GM21423 (cell line): ENCODE data around the gene PDPK1.
"Not testable (repeated sequence)": the region's sequence is repeated elsewhere in the genome, so short reads cannot be mapped to it uniquely, and the experiment has no call there.

ENCODE experiments used
- ATAC-seq: cut with Tn5 transposase; IDR thresholded peaks from one replicate; pipeline ENCODE4 v1.9.1; 2021; ENCODE audit warnings: mild to moderate bottlenecking, moderate library complexity; ENCODE audit not compliant: unreplicated experiment

The PDPK1 gene

GRCh38 chr16:2539845-2540458 lies 2.1 kb downstream of the PDPK1 start:
- ATAC-seq: not testable (repeated sequence)

DNA sequence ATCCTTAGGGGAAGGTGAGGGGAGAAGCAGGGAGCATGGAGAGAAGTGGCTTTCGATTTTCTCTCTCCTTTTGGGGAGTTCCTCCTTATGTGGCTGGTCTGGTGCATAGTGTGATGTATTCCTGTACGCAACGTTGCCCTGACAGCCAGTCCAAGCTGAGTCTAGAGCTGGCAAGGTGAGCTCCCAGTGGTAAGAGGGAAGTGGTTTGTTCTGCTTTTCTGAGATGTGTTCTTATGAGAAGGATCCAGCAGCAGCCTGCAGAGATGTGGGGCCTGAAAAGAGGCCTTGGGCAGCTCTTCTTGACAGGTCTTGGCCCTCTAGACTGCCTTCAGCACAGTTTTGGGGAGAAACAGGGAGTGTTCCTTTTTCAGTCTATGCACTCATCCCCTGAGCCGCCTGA lies 3.1 kb downstream of the PDPK1 start:
- ATAC-seq: not testable (repeated sequence)

- not testable (repeated sequence) for ATAC-seq
Measured at GRCh38 chr16:2541409-2541808, 3.6 kb downstream of the PDPK1 start.

- not testable (repeated sequence) for ATAC-seq
Measured at GRCh38 chr16:2543771-2544170, 6.0 kb downstream of the PDPK1 start.

GRCh38 chr16:2550283-2550878 lies 12.6 kb downstream of the PDPK1 start:
- not testable (repeated sequence) for ATAC-seq

GRCh38 chr16:2551420-2551889 lies 13.6 kb downstream of the PDPK1 start:
- not testable (repeated sequence) for ATAC-seq

DNA sequence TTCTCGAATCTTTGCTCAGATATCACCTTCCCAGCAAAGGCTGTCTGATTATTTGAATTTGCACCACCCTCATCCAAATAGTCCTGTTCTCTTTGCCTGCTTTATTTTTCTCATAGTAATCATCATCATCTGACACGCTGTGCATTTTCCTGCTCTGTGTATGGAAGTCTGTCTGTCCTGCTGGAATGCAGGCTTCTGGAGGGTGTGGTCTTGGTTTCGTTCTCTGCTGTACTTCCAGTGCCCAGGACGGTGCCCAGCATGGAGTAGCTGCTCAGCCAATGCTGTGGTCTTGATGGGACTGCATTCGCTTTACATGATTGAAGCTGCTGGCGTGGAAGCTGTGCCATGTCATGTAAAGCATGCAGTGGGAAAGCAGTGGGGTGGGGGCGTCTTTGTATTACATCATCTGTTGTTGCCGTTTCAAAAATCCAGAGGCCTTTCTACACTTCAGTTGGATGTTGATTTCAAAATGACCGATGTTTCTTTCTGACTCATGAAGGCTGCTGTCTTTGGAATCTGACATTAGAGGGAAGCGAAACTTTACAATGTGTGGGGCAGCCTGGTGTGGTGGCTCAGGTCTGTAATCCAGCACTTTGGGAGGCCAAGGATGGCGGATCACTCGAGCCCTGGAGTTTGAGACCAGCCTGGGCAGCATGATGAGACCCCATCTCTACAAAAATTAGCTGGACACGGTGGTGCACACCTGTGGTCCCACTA lies 17.0 kb downstream of the PDPK1 start:
- ATAC-seq: not testable (repeated sequence)

DNA sequence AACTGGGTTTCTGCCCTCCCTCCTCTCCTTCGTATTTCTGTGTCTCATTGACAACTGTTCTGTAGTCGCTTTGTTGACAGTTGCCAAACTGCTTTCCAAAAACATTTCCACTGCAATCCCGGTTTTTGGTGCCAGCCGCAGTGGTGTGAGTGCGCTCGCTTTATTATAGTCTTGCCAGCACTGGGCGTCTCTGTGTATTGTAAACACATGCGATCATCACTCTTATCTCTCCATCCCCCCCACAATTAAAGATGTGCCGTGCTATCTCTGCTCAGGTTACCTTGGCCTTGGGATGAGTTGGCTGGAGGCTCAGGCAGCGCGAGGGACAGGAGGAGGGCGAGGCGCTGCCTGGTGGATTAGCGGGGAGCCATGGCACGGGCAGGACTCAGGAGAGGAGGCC lies 19.3 kb downstream of the PDPK1 start:
- ATAC-seq: not testable (repeated sequence)

DNA sequence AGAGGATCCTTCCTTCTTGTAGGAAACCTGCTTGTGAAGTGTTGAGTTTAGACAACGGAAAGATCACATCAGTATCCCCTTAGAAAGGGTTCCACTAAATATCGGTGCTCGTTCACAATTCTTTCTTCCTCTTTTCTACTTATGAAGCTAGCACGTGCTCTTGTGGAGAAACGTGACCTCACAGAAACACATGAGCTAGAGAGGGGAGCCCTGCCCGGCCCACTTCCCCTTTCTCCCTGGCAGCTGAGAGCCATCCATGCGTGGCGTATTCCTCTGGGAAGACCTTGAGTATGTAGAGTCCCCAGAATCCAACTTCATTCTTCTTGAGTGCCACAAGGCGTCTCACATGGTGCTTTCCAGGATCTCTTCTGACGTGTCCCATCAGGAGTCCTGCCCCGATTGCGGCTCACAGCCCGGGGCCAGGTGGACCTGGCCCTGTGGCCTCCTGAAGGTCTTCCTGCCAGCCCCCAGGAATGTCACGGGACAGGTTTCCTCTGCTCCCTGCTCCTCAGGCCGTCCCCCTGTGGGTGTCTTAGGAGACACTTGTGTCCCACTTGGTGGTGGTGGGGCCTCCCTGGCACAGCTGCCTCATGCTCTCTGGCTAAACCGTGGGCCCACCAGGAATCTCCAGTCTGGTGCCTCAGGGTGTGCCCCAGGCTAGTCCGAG lies 22.4 kb downstream of the PDPK1 start:
- ATAC-seq: peak; percentile 81

- peak; percentile 46 for ATAC-seq
Measured at GRCh38 chr16:2560798-2561133, 22.9 kb downstream of the PDPK1 start.

DNA sequence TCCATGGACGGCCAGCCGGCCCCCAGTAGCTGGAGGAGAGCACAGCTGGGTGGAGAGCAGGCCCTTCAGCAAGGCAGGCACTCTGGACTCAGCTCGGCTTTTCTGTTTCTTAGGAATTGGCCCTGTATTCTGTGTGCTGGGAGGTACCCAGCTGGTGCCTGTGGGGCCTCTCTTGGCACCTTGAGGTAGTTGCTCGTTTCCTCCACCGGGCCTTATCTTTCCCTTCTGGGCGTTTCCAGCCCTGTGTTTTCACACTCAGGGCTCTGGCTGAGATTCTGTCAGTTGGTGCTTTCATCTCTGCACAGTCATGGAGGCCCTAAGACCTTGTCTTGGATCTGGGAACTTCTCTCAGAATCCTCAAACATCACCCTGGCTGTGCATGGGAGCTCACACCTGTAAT lies 29.7 kb downstream of the PDPK1 start:
- ATAC-seq: not testable (repeated sequence)

DNA sequence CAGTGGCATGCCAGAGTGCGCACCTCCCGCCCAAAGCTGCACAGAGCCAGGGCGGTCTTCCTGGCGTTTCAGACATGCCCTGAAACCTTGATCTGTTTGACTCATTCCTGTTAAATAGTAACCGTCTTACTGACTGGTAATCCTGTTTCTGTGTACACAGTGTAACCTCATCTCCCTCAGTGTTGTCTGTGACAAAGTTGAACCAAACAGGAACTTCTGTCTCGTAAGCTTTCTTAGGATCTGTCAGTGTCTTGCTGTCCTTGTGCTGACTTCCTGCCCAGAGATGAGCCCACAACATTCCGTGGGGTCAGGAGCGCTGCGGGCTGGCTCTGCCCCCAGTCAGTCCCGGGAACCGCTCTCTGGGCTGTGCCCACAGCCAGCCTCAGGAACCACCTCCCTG lies 30.8 kb downstream of the PDPK1 start:
- ATAC-seq: peak; percentile 54

GRCh38 chr16:2572704-2573103 lies 34.9 kb downstream of the PDPK1 start:
- ATAC-seq: not testable (repeated sequence)

DNA sequence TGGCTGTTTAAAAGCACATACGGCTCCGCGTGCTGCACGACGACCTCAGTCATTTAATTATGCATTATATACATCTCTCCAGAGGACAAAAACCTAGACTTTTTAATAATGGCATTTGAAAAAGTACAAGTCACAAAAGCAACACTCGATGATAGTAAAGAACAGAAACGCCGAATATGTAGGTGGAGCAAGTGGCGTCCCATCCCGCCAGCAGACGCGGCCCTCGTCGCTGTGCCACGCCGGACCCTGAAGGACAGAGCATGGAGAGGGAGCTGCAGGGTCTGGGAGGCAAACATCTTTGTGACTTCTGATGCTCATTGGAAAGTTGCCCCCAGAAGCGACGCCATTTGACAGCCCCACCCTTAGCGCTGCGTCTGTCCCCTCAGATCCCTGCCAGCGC lies 38.0 kb downstream of the PDPK1 start:
- not testable (repeated sequence) for ATAC-seq

GRCh38 chr16:2577044-2577443 lies 39.2 kb downstream of the PDPK1 start:
- ATAC-seq: not testable (repeated sequence)

- not testable (repeated sequence) for ATAC-seq
Measured at GRCh38 chr16:2578905-2579304, 41.1 kb downstream of the PDPK1 start.

GRCh38 chr16:2580143-2580542 lies 42.3 kb downstream of the PDPK1 start:
- not testable (repeated sequence) for ATAC-seq

GRCh38 chr16:2580818-2581217 lies 43.0 kb downstream of the PDPK1 start:
- not testable (repeated sequence) for ATAC-seq

DNA sequence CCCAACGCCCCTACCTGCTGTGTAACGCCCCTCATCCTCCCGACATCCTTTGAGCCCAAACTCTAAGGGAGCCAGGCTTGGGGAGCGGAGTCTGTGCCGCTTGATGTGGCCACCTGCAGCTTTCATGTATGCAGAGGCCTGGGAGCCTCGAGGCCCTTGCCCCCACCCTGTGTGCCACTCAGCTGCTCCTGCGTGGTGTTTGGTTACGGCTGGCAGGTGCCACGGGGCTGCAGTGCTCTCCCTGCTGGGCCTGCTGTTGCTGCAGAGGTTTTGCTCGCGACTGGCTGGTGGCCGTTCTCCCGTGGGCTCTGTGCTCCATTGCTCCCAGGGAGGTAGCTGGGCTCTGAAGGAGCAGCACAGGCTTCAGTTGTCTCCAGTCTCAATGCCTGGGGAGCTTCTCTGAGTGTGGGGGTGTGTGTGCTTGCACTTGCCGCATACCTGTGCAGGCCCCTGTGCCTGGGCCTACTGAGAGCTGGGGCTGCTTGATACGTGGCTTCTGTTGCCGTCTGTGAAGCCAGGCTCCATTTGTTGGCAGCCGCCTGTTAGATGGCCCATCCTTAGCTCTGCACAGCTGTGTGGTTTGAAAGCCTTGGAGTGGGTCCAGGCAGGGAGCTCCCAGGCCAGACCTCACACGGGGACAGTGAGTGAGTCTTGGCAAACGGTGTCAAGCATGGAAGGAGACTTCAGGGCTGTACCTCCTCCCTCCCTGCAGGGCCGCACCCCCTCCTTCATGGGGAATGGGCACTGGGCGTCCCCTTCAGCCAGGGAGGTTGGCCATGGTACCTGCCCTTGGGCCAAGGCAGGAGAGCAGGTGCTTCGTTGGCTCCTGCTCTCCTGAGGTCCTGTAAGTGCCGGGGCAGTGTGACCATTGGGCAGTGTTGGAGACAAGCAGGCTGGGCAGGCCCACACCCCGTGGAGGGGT lies 47.2 kb downstream of the PDPK1 start:
- no peak for ATAC-seq

- ATAC-seq: no peak
Measured at GRCh38 chr16:2585651-2586081, 47.8 kb downstream of the PDPK1 start.
